HAP-1 (cell line): ENCODE measurements around the gene SRGN.

Experiments
- DNase-seq, 2 experiments: peaks; one replicate each; pipeline ENCODE4 v3.0.0-alpha.2; 2016 to 2020; ENCODE audit warnings: low spot score in 2 of 2
- H3K27me3 ChIP-seq: fragments of 250-450 bp; sonication (Bioruptor Pico); 2 replicates; pipeline ENCODE4 v1.5.1; 2020; ENCODE audit warnings: low read depth, mild to moderate bottlenecking, moderate library complexity
- H3K36me3 ChIP-seq: fragments of 250-450 bp; sonication (Bioruptor Pico); replicated peaks from 2 replicates; pipeline ENCODE4 v1.5.1; 2020; ENCODE audit warnings: mild to moderate bottlenecking
- H3K4me1 ChIP-seq: fragments of 250-450 bp; sonication (Bioruptor Pico); 2 replicates; pipeline ENCODE4 v1.5.1; 2020; ENCODE audit warnings: mild to moderate bottlenecking
- H3K4me3 ChIP-seq: fragments of 250-450 bp; sonication (Bioruptor Pico); 2 replicates; pipeline ENCODE4 v1.5.1; 2020; ENCODE audit warnings: mild to moderate bottlenecking, moderate library complexity
- H3K9me3 ChIP-seq: fragments of 250-450 bp; sonication (Bioruptor Pico); 2 replicates; pipeline ENCODE4 v1.5.1; 2020; ENCODE audit warnings: mild to moderate bottlenecking, moderate library complexity
- in situ Hi-C: fragments of 300-500 bp; cut with MboI; formaldehyde crosslinking; loops from 3 replicates; pipeline ENCODE4 v1.14.3; 2020; ENCODE audit warnings: low sequenced_read_pairs, inconsistent platforms, mixed read lengths

The SRGN gene

DNA sequence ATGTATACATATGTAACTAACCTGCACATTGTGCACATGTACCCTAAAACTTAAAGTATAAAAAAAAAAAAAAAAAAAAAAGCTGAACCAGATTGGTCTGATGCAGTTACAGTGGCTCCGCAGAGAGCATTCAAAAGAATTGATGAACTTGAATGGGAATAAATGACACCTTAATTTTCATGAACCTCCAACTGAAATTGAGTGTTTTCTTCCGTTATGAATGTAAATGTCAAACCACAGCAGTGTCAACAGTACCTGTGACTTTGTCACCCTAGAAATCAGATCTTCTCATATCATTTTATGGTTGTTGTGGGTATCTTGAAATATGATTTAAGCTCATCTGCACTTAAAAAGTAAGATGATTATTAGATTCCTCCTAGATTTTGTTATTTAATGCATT, 32.7 kb upstream of the SRGN start:
- no peaks in the 10 kb centered on the region for H3K9me3 ChIP-seq
- H3K27me3 ChIP-seq: no peaks in the 10 kb centered on the region
- in situ Hi-C loops: no loop called here
- no peak for DNase-seq
- H3K4me3 ChIP-seq: no peak overlapping the region
- H3K36me3 ChIP-seq: no peaks in the 10 kb centered on the region
- H3K4me1 ChIP-seq: peaks cover 12% of the 10 kb centered on the region

DNA sequence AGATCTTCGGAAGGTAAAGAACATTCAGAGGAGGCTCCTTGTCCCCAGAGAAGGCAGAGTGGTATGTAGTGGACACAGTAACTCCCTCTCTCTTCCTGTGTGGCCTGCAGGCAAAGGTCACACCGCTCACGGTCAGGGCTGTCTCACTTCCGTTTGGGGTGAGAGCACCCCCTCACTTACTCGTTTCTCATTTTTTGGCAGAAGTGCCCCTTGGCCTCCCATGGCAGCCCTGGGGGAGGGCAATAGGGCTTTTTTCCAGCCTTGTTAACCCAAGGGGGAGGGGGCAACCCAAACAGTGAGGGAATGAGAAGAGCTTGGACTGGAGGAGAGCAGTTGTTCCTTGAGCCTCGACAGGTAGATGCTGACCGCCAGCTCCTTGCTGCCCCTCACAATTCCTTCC, 31.8 kb upstream of the SRGN start:
- no peak overlapping the region for H3K4me3 ChIP-seq
- in situ Hi-C loops: no loop called here

DNA sequence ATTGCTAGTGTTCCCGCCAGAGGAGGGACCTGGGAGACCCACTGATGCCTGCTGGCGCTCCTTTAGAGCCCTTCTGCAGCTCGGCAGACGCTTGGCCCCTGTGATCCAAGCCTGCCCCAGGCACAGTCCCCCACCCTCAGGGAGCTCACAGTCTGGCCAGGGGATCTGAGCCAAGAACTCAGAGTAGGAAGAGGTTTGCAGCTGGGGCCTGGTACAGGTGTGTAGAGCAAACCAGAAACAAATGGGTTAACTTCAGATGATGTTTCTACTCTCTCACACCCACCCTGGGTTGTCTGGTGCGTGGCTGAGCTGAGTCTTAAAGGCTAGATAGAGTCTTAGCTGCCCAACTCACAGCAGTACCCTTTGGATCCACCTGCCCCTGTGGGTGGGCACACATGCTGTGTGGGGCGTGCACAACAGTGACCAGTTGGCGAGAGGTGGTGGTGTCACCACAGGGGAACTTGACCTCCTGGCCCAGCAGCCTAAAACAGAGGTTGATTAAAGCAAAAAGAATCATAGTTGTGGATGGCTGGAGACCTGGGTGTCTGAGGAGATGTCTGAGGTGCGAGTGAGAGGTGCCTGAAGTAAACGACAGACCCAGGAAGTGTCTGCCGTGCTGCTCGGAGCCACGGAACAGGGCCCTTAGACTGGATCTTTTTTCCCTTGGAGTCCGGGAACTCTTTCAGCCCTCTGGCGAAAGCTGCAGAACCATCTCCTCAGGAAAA, 31.2 kb upstream of the SRGN start:
- H3K9me3 ChIP-seq: no peaks in the 10 kb centered on the region
- peaks cover 10% of the 10 kb centered on the region for H3K4me1 ChIP-seq
- no peak for DNase-seq
- no peaks in the 10 kb centered on the region for H3K27me3 ChIP-seq
- H3K4me3 ChIP-seq: no peak overlapping the region
- in situ Hi-C loops: no loop called here
- no peaks in the 10 kb centered on the region for H3K36me3 ChIP-seq

More for the DNA sequence above, 31.8 kb upstream of the SRGN start:
- peaks cover 12% of the 10 kb centered on the region for H3K4me1 ChIP-seq
- no peaks in the 10 kb centered on the region for H3K36me3 ChIP-seq
- no peak for DNase-seq
- no peaks in the 10 kb centered on the region for H3K9me3 ChIP-seq
- no peaks in the 10 kb centered on the region for H3K27me3 ChIP-seq

DNA sequence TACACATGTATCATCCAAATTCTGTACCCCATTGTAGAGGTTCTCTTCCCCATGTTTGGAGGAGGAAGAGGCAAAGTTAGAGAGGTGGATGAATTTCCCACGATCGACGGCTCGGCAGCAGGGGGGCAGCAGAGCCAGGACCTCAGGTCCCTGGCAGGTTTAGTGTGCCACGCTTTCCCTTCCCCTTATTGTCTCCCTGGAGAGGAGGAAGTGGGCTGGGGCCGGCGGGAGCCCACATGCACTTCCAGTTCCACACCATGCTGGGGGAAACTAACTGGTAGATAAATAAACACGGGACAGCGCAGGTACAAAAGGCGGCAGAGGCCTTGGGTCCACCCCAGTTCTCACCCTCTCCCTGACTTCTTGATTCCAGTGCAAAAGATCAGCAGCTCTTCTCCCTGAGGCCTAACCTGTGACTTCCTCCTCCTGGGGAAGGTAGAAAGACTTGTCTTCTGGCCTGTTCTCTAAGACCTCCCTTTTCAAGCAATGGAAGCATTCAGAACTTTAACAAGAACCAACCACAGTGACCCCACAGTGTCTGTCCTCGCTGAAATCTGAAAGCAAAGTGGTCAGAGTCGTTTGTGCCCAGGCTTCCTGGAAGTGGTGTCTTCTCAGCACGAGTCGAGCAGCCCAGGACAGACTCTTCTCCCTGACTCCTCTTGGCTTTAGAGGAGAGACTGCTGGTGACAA, 30.5 kb upstream of the SRGN start:
- no peak overlapping the region for H3K4me3 ChIP-seq
- no peaks in the 10 kb centered on the region for H3K36me3 ChIP-seq
- H3K27me3 ChIP-seq: no peaks in the 10 kb centered on the region
- no peaks in the 10 kb centered on the region for H3K9me3 ChIP-seq
- in situ Hi-C loops: no loop called here
- H3K4me1 ChIP-seq: peaks cover 3% of the 10 kb centered on the region
- DNase-seq: no peak

DNA sequence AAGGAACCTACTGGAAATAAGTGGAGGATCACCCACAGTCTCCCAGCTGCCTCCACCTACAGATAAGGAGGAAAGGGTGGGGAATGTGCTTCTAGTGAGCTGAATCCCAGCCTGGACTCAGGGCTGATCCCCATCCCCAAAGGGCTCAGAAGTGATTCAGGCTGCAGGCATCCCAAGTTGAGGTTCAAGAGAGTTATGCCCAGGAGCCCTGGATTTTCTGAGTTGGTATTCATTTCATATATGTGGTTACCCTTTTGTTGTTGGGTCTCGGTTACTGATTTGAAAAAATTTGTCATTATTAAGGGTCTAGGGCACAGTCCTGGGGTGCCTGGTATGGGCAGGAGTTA, 30.0 kb upstream of the SRGN start:
- Histone ChIP-seq H3K9me3 (no peaks in the 10 kb centered on the region), H3K4me1 (no peaks in the 10 kb centered on the region), H3K27me3 (no peaks in the 10 kb centered on the region), H3K4me3 (no peak overlapping the region), H3K36me3 (no peaks in the 10 kb centered on the region)
- DNase-seq: no peak
- in situ Hi-C loops: no loop called here

DNA sequence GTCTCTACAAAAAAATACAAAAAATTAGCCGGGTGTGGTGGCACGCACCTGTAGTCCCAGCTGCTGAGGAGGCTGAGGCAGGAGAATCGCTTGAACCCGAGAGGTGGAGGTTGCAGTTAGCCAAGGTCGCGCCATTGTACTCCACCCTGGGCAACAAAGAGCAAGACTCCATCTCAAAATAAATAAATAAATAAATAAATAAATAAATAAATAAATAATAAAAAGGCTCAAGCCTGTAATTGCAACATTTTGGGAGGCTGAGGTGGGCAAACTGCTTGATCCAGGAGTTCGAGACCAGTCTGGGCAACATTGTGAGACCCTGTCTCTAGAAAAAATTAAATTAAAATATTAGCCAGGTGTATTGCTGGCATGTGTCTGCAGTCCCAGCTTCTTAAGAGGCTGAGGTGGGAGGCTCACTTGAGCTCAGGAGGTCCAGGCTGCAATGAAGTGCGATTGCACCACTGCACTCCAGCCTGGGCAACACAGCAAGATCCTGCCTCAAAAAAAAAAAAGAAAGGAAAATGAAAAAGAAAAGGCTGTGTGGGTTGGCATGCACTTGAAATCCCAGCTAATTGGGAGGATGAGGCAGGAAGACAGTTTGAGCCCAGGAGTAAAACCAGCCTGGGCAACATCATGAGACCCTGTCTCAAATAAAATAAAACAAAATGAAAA, 27.6 kb upstream of the SRGN start:
- H3K4me1 ChIP-seq: no peaks in the 10 kb centered on the region
- H3K4me3 ChIP-seq: no peak overlapping the region

DNA sequence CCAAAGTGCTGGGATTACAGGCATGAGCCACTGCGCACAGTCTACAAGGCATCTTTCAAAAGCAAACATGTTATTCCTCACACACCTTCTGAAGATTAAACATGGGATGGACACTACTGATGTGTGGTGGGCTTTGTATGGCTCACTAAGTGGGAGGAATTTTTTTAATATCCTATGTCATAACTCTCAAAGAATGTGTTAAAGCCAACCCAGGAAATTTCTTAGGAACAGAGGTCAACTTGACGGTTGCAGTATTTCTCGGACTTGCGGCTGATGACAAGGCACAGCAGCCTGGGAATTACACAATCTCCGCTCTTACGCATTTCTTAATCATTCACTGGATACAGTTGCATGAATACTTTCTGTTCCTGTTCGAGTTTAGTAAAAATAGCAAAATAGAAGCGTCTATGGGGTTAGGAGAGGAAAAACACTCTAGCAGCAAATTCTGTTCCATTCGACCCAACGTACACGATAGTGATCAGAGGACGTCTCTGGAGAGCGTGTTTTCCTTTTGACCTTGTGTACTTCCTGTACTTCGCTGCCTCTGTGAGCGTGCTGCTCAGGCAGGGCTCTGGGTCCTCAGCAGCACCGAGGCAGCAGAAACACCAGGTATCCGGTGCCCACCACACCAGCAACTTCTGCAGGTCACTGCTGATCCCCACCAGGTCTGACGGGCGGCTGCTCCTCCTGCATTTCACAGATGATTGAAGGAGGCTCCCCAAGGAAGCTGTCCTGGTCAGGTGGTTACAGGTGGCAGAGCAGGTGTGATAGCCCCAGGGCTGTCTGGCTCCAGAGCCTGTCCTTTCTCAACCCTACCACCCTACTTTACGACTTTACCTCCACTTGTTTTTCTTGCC, 26.4 kb upstream of the SRGN start:
- no peaks in the 10 kb centered on the region for H3K9me3 ChIP-seq
- DNase-seq: no peak
- H3K4me1 ChIP-seq: no peaks in the 10 kb centered on the region
- in situ Hi-C loops: no loop called here
- H3K4me3 ChIP-seq: no peak overlapping the region
- H3K27me3 ChIP-seq: no peaks in the 10 kb centered on the region
- H3K36me3 ChIP-seq: no peaks in the 10 kb centered on the region

More for the DNA sequence above, 27.6 kb upstream of the SRGN start:
- in situ Hi-C loops: no loop called here
- no peak for DNase-seq
- H3K9me3 ChIP-seq: no peaks in the 10 kb centered on the region
- no peaks in the 10 kb centered on the region for H3K36me3 ChIP-seq
- no peaks in the 10 kb centered on the region for H3K27me3 ChIP-seq

DNA sequence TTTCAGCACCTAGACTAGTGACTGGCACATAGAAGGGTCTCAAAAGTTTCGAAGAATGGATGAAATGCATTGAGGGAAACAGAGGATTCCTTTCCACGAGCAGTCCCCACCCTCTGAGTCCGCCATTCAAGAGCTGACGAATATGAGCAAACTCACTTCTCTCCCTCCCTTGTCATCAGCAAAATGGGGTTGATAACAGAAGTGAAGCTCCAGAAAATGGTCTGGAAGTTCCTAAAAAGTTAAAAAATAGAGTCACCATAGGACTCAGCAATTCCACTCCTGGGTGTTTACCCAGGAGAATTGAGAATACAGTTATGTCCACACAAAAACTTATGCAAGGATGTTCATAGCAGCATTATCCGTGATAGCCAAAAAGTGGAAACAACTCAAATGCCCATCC, 25.0 kb upstream of the SRGN start:
- in situ Hi-C loops: no loop called here
- Histone ChIP-seq H3K4me3 (no peak overlapping the region), H3K27me3 (no peaks in the 10 kb centered on the region), H3K9me3 (no peaks in the 10 kb centered on the region), H3K36me3 (no peaks in the 10 kb centered on the region), H3K4me1 (no peaks in the 10 kb centered on the region)
- no peak for DNase-seq

DNA sequence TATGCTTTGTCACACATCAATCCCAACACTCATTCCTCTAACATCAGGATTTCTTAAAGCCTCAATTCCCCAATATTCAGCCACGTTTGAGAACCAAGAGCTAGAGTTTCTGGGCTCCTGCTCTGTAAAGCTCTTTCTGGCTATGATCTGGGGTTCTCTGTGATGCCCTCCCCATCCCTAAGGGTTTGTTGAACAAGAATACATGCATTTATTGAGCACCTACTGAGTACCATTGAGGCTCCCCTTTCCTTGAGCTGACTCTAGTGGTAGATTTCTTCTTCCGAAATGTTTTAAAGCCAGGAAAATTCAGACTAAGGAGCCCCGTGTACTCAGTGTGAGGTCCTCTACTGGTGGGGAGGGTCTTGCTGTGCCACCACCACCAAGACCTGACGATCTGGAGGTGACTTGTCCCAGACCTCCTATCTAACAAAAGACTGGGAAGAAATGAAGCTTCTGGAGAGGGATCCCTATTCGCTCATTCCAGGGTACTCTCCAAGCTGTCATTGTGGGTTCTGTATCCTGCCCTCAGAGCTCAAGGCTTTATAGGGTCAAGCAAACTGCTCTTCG, 23.1 kb upstream of the SRGN start:
- H3K4me3 ChIP-seq: no peak overlapping the region
- DNase-seq: no peak
- no peaks in the 10 kb centered on the region for H3K9me3 ChIP-seq
- H3K36me3 ChIP-seq: no peaks in the 10 kb centered on the region
- in situ Hi-C loops: no loop called here
- H3K27me3 ChIP-seq: no peaks in the 10 kb centered on the region
- H3K4me1 ChIP-seq: no peaks in the 10 kb centered on the region

DNA sequence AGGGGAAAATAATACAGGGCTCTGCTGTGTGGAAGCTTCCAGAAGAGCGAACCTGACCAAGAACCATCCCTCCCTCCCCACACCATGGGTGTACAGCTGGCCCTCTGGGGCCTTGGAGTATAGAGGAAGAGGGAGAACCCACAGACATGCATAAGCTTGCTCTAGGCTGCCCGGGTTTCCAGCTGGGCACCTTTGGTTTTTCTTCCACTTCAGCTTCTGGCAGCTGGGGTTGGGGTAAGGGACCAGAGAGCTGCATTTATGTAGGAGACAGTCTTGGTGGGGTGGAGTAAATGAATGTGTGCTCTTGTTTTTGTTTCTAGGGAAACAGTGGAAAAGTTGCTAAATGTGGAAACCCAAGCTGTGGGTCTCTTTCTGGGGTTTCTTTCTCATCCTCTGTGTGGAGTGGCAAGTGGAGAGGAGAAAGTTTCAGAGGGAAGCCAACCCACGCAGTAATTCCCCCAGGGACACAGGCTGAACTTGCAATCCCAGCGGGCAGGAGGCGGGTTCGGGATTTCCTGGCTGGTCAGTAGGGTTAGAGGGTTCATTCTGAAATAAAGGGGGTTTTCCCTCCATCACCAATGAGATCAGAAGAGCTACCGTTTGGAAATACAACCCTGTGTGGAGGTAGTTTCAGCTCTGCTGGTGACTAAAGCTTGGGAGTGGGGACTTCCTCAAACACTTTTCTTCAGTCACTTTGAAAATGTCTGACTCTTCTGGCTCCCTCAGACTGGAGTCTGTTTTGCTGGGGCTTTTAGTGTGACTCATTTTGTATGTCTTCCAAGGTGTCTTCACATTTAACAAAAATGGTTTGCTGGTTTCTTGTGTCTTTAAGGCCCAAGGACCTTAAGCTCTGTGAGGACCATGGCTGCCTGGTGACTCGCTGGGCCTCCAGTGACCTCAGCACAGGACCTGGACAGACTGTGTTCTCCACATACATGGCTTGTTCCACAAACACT, 22.2 kb upstream of the SRGN start:
- Histone ChIP-seq H3K4me3 (no peak overlapping the region), H3K9me3 (no peaks in the 10 kb centered on the region), H3K36me3 (no peaks in the 10 kb centered on the region), H3K4me1 (no peaks in the 10 kb centered on the region), H3K27me3 (no peaks in the 10 kb centered on the region)
- in situ Hi-C loops: no loop called here
- no peak for DNase-seq

DNA sequence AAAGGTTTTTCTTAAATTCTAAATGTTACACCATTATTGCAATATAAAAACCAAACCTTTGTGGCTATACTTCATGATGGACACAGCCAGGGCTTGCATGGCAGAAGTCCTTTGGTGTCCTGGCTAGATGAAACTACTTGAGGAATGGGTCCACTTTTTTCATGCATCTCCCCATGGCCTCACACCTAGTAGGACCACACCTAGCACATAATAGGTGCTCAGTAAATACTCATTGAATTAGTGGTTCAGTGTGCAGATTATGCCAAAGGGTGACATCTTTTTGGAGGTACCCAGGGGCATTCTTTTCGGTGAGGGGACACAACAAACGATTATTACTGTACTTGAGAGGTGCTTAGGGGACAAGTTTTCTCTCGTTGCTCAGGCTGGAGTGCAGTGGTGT, 20.7 kb upstream of the SRGN start:
- DNase-seq: no peak
- no peaks in the 10 kb centered on the region for H3K36me3 ChIP-seq
- H3K4me1 ChIP-seq: no peaks in the 10 kb centered on the region
- in situ Hi-C loops: no loop called here
- H3K4me3 ChIP-seq: no peak overlapping the region
- no peaks in the 10 kb centered on the region for H3K27me3 ChIP-seq
- H3K9me3 ChIP-seq: no peaks in the 10 kb centered on the region

DNA sequence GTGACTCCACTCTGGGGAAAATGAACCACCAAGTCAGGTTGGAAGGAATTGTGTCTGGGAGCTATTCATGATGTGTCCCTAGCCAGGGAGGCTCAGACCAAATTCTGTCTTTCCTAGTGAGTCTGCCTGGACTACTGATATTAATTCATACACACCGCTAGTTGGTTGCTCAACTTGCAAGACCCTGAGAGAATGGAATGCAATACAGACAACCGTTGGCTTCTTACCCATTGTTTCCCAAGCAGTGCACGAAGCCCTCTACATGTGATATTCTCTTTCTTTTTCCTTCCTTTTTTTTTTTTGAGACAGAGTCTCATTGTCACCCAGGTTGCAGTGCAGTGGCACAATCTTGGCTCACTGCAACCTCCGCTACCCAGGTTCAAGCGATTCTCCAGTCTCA, 19.4 kb upstream of the SRGN start:
- Histone ChIP-seq H3K36me3 (no peaks in the 10 kb centered on the region), H3K4me3 (no peak overlapping the region), H3K4me1 (no peaks in the 10 kb centered on the region), H3K9me3 (no peaks in the 10 kb centered on the region), H3K27me3 (no peaks in the 10 kb centered on the region)
- DNase-seq: no peak
- in situ Hi-C loops: no loop called here
